ENCODE measurements around the gene DYSF.

DNA sequence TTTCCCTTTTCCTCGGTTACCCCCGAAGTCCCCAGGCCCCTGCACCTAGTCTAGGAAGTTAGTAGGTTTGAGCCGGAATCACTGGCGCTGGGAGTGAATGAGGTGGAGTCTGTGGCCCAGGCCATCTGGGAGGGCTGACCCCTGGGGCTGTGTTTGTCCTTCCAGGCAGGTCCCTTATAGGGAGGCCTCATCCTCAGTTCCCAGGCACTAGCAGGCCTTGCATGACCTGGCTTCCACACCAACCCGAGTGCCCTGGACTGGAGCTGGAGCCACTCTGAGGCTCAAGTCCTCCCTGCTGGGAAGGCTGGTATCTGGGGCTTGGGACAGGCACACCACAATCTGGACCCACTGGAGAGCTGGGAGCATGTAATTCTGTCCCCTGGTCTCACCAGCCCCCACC is 111.0 kb downstream of the DYSF start:
- TF ChIP-seq CTCF (IDR thresholded peaks at IDR 0.05) (no peak), POLR2A (IDR thresholded peaks at IDR 0.05) (no peak)

All from lower leg skin (tissue), 3 donors.